HepG2 (cell line): Measurements from ENCODE around the gene AKAP6. TPM values are rescaled to one million over a fixed set of nuclear protein-coding genes. Genes with fewer than 3 reads are reported as not detected.

Experiments used
- ATAC-seq: fragments of 200-7000 bp; cut with Tn5 transposase; 3 replicates; pipeline ENCODE4 v1.9.1; 2020; ENCODE audit warnings: mild to moderate bottlenecking, moderate library complexity
- BruUV-seq: library from RNA; stranded (reverse); fragments of 400-500 nt; replicated peaks from 2 replicates; lab custom pipeline; 2021; lab: Mats Ljungman, UMichigan
- CTCF ChIA-PET: fragments of 300-600 bp; formaldehyde crosslinking; extraction: SDS; loops from one replicate; lab custom pipeline; 2021; ENCODE audit warnings: low total read pairs, inconsistent platforms, low intra/inter-chr PET ratio; lab: Yijun Ruan, JAX
- POLR2A ChIA-PET: fragments of 350-600 bp; sonication (Branson Sonifier 250); formaldehyde crosslinking; loops from one replicate; lab custom pipeline; 2020; ENCODE audit warnings: antibody characterized with exemption, inconsistent platforms; lab: Yijun Ruan, JAX
- DNase-seq: peaks from one replicate; pipeline ENCODE4 v3.0.0-alpha.2; 2015; ENCODE audit warnings: low spot score
- FAIRE-seq: peaks from 3 replicates; lab custom pipeline; 2011; peaks lifted over from hg19 to GRCh38; lab: Jason Lieb, UNC
- H2AFZ ChIP-seq: one replicate; pipeline ENCODE4 v1.6.1; 2011; ENCODE audit warnings: low read length, inconsistent platforms
- H3K27ac ChIP-seq: fragments of 300-600 bp; 3 replicates; pipeline ENCODE4 v1.8.0; 2011; ENCODE audit warnings: mixed run types, mild to moderate bottlenecking, mixed read lengths, low read length, inconsistent platforms; ENCODE audit not compliant: insufficient read depth; ENCODE audit errors: extremely low read length
- H3K27me3 ChIP-seq, 2 experiments: fragments of 200-600 bp in 1 of 2; 2 replicates in 1 of 2; 3 replicates in 1 of 2; pipeline versions ENCODE4 v1.6.0 to v1.8.0; 2011; ENCODE audit warnings: low read length in 2 of 2, mild to moderate bottlenecking in 2 of 2, moderate library complexity in 2 of 2, inconsistent platforms in 1 of 2; ENCODE audit not compliant: insufficient read depth in 2 of 2, control insufficient read depth in 1 of 2
- H3K36me3 ChIP-seq, 2 experiments: fragments of 200-600 bp in 1 of 2; replicated peaks in 1 of 2; 2 replicates in 1 of 2; 3 replicates in 1 of 2; pipeline versions ENCODE4 v1.5.1 to v1.8.0; 2011; ENCODE audit warnings: low read length in 2 of 2, inconsistent platforms in 1 of 2; ENCODE audit not compliant: insufficient read depth in 2 of 2, control insufficient read depth in 1 of 2
- H3K4me1 ChIP-seq: 2 replicates; pipeline ENCODE4 v1.5.1; 2012; ENCODE audit warnings: low read length, inconsistent platforms; ENCODE audit not compliant: insufficient read depth
- H3K4me2 ChIP-seq: 2 replicates; pipeline ENCODE4 v1.6.0; 2011; ENCODE audit warnings: low read depth, low read length, inconsistent platforms
- H3K4me3 ChIP-seq, 3 experiments: fragments of 200-600 bp in 1 of 3; sonication (generic), shearing (Covaris generic) in 1 of 3; replicated peaks in 1 of 3; 2 replicates each; pipeline ENCODE4 v1.5.1; 2011 to 2016; ENCODE audit warnings: low read length in 3 of 3, inconsistent platforms in 2 of 3, low read depth in 2 of 3, mild to moderate bottlenecking in 2 of 3, control low read depth in 1 of 3, mixed read lengths in 1 of 3; ENCODE audit not compliant: insufficient read depth in 1 of 3
- H3K79me2 ChIP-seq: one replicate; pipeline ENCODE4 v1.6.1; 2011; ENCODE audit warnings: low read length, inconsistent platforms; ENCODE audit not compliant: insufficient read depth
- H3K9ac ChIP-seq: 2 replicates; pipeline ENCODE4 v1.6.0; 2011; ENCODE audit warnings: mild to moderate bottlenecking, low read depth, low read length, inconsistent platforms; ENCODE audit not compliant: insufficient read depth
- H3K9me3 ChIP-seq: 2 replicates; pipeline ENCODE4 v1.5.1; 2012; ENCODE audit warnings: mild to moderate bottlenecking, low read length
- H4K20me1 ChIP-seq: 2 replicates; pipeline ENCODE4 v1.6.0; 2011; ENCODE audit warnings: inconsistent platforms, mild to moderate bottlenecking, low read length, moderate library complexity; ENCODE audit not compliant: insufficient read depth
- CEBPG ChIP-seq: IDR thresholded peaks from 2 replicates; pipeline ENCODE4 v1.6.1; 2016
- ESRRA ChIP-seq: sonication (generic); formaldehyde crosslinking; IDR thresholded peaks from 2 replicates; pipeline ENCODE4 v1.5.1; 2020; ENCODE audit warnings: mild to moderate bottlenecking, low read depth, missing genetic modification reagents
- FOXM1 ChIP-seq: sonication (generic); formaldehyde crosslinking; IDR thresholded peaks from 2 replicates; pipeline ENCODE4 v1.5.0; 2020; ENCODE audit warnings: missing genetic modification reagents
- GATAD1 ChIP-seq: IDR thresholded peaks from 2 replicates; pipeline ENCODE4 v1.6.1; 2016; ENCODE audit warnings: missing genetic modification reagents, missing compliant biosample characterization
- HIVEP1 ChIP-seq: sonication (generic); formaldehyde crosslinking; IDR thresholded peaks from 2 replicates; pipeline ENCODE4 v1.4.0; 2020; ENCODE audit warnings: mild to moderate bottlenecking, missing genetic modification reagents
- KDM5B ChIP-seq: sonication (generic); formaldehyde crosslinking; IDR thresholded peaks from 2 replicates; pipeline ENCODE4 v1.4.0; 2020; ENCODE audit warnings: missing genetic modification reagents, mild to moderate bottlenecking, borderline replicate concordance
- NFKBIZ ChIP-seq: IDR thresholded peaks from 2 replicates; pipeline ENCODE4 v1.6.1; 2018; ENCODE audit warnings: missing genetic modification reagents, missing compliant biosample characterization
- PHF21A ChIP-seq: sonication (generic); formaldehyde crosslinking; IDR thresholded peaks from 2 replicates; pipeline ENCODE4 v1.5.0; 2020; ENCODE audit warnings: mild to moderate bottlenecking, missing genetic modification reagents
- SMYD3 ChIP-seq: sonication (generic); formaldehyde crosslinking; IDR thresholded peaks from 2 replicates; pipeline ENCODE4 v1.8.1; 2023; ENCODE audit warnings: mild to moderate bottlenecking, missing genetic modification reagents
- ZFP62 ChIP-seq: sonication (generic); formaldehyde crosslinking; IDR thresholded peaks from 2 replicates; pipeline ENCODE4 v1.4.0; 2020; ENCODE audit warnings: missing genetic modification reagents
- ZNF138 ChIP-seq: sonication (generic); formaldehyde crosslinking; IDR thresholded peaks from 2 replicates; pipeline ENCODE4 v1.5.0; 2020; ENCODE audit warnings: mild to moderate bottlenecking, low read depth, missing genetic modification reagents
- ZNF224 ChIP-seq: sonication (generic); formaldehyde crosslinking; IDR thresholded peaks from 2 replicates; pipeline ENCODE4 v1.5.0; 2020; ENCODE audit warnings: mild to moderate bottlenecking, missing genetic modification reagents
- ZNF3 ChIP-seq: IDR thresholded peaks from 2 replicates; pipeline ENCODE4 v1.7.0; 2017; ENCODE audit warnings: inconsistent platforms
- ZNF34 ChIP-seq: sonication (generic); formaldehyde crosslinking; IDR thresholded peaks from 2 replicates; pipeline ENCODE4 v1.4.0; 2020; ENCODE audit warnings: mild to moderate bottlenecking, missing genetic modification reagents, borderline replicate concordance
- ZNF510 ChIP-seq: sonication (generic); formaldehyde crosslinking; IDR thresholded peaks from 2 replicates; pipeline ENCODE4 v1.4.0; 2020; ENCODE audit warnings: low read depth, mild to moderate bottlenecking, missing genetic modification reagents
- WGBS: methylation state at CpG from one replicate; pipeline ENCODE4 v1.1.6; 2017; ENCODE audit warnings: low lambda C conversion rate; 5-methylcytosine and 5-hydroxymethylcytosine counted together
- in situ Hi-C: cut with HindIII; loops from 2 replicates; pipeline ENCODE4 v1.10.0; 2017; ENCODE audit warnings: low pct_unique_long_range_greater_than_20kb; ENCODE audit not compliant: extremely low pct_ligation_motif_present
- intact Hi-C: fragments of 100-400 bp; cut with micrococcal nuclease; formaldehyde crosslinking; loops from one replicate; pipeline ENCODE4 v1.10.0; 2022; ENCODE audit not compliant: unreplicated experiment
- polyA plus RNA-seq, 8 experiments: library from polyadenylated mRNA; depleted of rRNA in 3 of 8; stranded (reverse) in 7 of 8; unstranded in 1 of 8; fragments of >200 nt; fragmentation: Illumina TruSeq in 4 of 8; extraction: Trizol in 4 of 8; gene quantifications; 2 replicates each; pipeline versions ENCODE4 v1.2.1 to v1.2.3, GENCODE V29; 2011 to 2016; ENCODE audit warnings: low read depth in 4 of 8, missing spikeins in 1 of 8, mixed read lengths in 1 of 8; ENCODE audit not compliant: insufficient read depth in 1 of 8
- total RNA-seq, 5 experiments: library from RNA; depleted of rRNA; stranded (reverse); fragments of >200 nt; fragmentation: Illumina TruSeq; extraction: Trizol; gene quantifications; 2 replicates each; pipeline ENCODE4 v1.2.3, GENCODE V29; 2016; ENCODE audit warnings: low read depth in 1 of 5
- TF ChIP-seq, protein P1 (sequence below): fragments of 450-650 bp; IDR thresholded peaks from 2 replicates; pipeline ENCODE4 v1.6.1; 2016
- TF ChIP-seq, protein P2 (sequence below): sonication (generic); formaldehyde crosslinking; IDR thresholded peaks from 2 replicates; pipeline ENCODE4 v1.5.1; 2020; ENCODE audit warnings: mild to moderate bottlenecking, missing genetic modification reagents, borderline replicate concordance

Gene AKAP6
- total and polyA plus RNA-seq, 2 of the 13 experiments (the other 11 are each of a cell fraction or from before 2014, with no cell fraction given), result 1.4 TPM

DNA sequence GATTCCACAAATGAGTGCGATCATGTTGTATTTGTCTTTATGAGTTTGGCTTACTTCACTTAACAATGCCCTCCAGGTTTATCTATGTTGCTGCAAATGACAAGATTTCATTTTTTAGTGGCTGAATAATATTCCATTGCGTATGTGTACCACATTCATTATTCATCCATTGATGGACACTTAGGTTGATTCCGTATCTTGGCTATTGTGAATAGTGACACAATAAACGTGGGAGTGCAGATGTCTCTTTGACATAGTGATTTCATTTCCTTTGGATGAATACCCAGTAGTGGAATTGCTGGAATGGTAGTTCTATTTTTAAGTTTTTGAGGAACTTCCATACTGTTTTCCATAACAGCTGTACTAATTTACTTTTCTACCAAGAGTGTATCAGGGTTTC lies 23.5 kb downstream of the AKAP6 start (continued):
- TF ChIP-seq ZNF138 (CRISPR knock-in tag), result no peak

DNA sequence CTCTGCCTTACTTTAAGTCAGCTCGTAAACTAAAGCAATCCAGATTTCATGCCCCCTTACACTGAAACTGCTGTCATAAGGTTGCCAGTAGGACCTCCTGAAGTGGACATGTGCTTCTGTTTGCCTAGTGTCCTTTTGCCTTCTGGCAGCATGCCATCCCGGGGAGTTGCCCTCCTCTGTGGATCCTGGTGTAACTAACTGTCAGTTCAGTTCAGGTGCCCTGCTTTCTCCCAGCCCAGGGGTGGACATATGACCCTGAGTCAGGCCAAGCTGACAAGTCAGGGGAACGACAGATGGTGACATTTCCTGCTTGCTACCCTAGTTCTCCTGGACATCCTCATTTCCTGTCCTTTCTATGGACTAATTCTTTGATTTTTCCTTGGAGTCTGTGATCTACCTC lies 25.6 kb downstream of the AKAP6 start:
- Histone ChIP-seq H3K9me3 (no peaks in the 10 kb centered on the region), H3K4me2 (no peak overlapping the region), H3K27me3 (no peaks in the 10 kb centered on the region), H3K36me3 (no peaks in the 10 kb centered on the region), H2AFZ (no peak overlapping the region), H3K27ac (no peak overlapping the region), H3K79me2 (no peaks in the 10 kb centered on the region), H3K9ac (no peak overlapping the region), H3K4me1 (no peaks in the 10 kb centered on the region), H4K20me1 (no peaks in the 10 kb centered on the region), H3K4me3 (no peak overlapping the region)
- ChIA-PET POLR2A (no interaction called here), CTCF (no interaction called here)
- no peak for FAIRE-seq
- in situ Hi-C loops (no loop called here), intact Hi-C loops (no loop called here)
- TF ChIP-seq KDM5B (CRISPR knock-in tag) (no peak), GATAD1 (CRISPR knock-in tag) (no peak), ZNF34 (CRISPR knock-in tag) (no peak)
- TF ChIP-seq, protein P1, sequence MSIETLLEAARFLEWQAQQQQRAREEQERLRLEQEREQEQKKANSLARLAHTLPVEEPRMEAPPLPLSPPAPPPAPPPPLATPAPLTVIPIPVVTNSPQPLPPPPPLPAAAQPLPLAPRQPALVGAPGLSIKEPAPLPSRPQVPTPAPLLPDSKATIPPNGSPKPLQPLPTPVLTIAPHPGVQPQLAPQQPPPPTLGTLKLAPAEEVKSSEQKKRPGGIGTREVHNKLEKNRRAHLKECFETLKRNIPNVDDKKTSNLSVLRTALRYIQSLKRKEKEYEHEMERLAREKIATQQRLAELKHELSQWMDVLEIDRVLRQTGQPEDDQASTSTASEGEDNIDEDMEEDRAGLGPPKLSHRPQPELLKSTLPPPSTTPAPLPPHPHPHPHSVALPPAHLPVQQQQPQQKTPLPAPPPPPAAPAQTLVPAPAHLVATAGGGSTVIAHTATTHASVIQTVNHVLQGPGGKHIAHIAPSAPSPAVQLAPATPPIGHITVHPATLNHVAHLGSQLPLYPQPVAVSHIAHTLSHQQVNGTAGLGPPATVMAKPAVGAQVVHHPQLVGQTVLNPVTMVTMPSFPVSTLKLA, result 0 out of 2 replicates have a peak, but pooled peaks have one; percentile 10
- DNase-seq, result peak; percentile 34
- ATAC-seq, result peak; percentile 63
- 2% methylated on average over 3 of the region's 3 CpGs for WGBS
- no TSS peak for BruUV-seq

DNA sequence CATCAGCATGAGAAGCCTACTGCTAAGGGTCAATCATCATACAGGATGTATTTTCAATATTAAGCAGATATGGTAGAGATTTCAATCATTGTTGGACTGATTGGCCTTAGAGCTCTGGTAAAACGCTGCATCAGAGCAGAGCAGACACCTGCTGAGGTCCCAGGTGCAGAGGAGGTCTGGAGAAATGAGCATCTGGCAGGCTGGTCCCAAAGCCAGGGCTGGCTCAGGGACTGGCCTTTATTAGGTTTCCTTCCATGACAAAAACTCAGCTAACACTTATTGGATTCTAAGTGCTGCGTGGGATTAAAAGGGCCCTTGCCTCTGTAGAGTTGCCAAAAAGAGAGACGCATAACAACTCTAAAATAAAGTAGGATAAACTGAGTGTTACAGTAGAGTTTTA lies 29.7 kb downstream of the AKAP6 start:
- Histone ChIP-seq H3K27ac (no peak overlapping the region), H3K79me2 (no peaks in the 10 kb centered on the region), H3K9ac (no peak overlapping the region), H3K9me3 (no peaks in the 10 kb centered on the region), H3K36me3 (no peaks in the 10 kb centered on the region), H3K4me1 (no peaks in the 10 kb centered on the region), H2AFZ (no peak overlapping the region), H3K4me2 (no peak overlapping the region), H4K20me1 (no peaks in the 10 kb centered on the region), H3K27me3 (no peaks in the 10 kb centered on the region), H3K4me3 (no peak overlapping the region)
- no peak for FAIRE-seq
- in situ Hi-C loops, result no loop called here
- no peak for DNase-seq
- ChIA-PET POLR2A (no interaction called here), CTCF (no interaction called here)
- WGBS, result 33% methylated on average over 3 of the region's 3 CpGs
- no TSS peak for BruUV-seq
- ATAC-seq, result no peak
- intact Hi-C loops, result no loop called here
- TF ChIP-seq HIVEP1 (CRISPR knock-in tag), result no peak
- TF ChIP-seq SMYD3 (CRISPR knock-in tag), result no peak
- TF ChIP-seq ZFP62 (CRISPR knock-in tag), result no peak
- no peak for TF ChIP-seq ZNF224
- TF ChIP-seq, protein P2, sequence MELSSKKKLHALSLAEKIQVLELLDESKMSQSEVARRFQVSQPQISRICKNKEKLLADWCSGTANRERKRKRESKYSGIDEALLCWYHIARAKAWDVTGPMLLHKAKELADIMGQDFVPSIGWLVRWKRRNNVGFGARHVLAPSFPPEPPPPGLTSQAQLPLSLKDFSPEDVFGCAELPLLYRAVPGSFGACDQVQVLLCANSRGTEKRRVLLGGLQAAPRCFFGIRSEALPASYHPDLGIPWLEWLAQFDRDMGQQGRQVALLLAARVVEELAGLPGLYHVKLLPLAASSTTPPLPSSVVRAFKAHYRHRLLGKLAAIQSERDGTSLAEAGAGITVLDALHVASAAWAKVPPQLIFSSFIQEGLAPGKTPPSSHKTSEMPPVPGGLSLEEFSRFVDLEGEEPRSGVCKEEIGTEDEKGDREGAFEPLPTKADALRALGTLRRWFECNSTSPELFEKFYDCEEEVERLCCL (CRISPR knock-in tag), result no peak
- no peak for TF ChIP-seq ZNF510 (CRISPR knock-in tag)
- TF ChIP-seq ZNF3 (CRISPR knock-in tag), result no peak
- TF ChIP-seq PHF21A, result no peak
- TF ChIP-seq CEBPG (CRISPR knock-in tag), result no peak
- no peak for TF ChIP-seq ESRRA (CRISPR knock-in tag)
- no peak for TF ChIP-seq FOXM1
- TF ChIP-seq NFKBIZ (CRISPR knock-in tag), result no peak
